Myocyte (in vitro differentiated cells): ENCODE results near the gene FLYWCH1. TPM values are rescaled to one million over a fixed set of nuclear protein-coding genes. Genes with fewer than 3 reads are reported as not detected.
A peak's percentile ranks its signal among the peaks of the same experiment; 100 is the strongest.

Source experiments
- DNase-seq: peaks from one replicate; pipeline ENCODE4 v3.0.0-alpha.2; 2012; ENCODE audit warnings: low read depth
- polyA plus RNA-seq: library from polyadenylated mRNA; unstranded; fragments of >200 nt; gene quantifications from one replicate; pipeline ENCODE4 v1.2.1, GENCODE V29; 2012; ENCODE audit warnings: missing spikeins
- total RNA-seq: library from RNA; depleted of rRNA; stranded (reverse); fragments of >200 nt; gene quantifications from 2 replicates; pipeline ENCODE4 v1.2.3, GENCODE V29; 2014

The FLYWCH1 gene, protein sequence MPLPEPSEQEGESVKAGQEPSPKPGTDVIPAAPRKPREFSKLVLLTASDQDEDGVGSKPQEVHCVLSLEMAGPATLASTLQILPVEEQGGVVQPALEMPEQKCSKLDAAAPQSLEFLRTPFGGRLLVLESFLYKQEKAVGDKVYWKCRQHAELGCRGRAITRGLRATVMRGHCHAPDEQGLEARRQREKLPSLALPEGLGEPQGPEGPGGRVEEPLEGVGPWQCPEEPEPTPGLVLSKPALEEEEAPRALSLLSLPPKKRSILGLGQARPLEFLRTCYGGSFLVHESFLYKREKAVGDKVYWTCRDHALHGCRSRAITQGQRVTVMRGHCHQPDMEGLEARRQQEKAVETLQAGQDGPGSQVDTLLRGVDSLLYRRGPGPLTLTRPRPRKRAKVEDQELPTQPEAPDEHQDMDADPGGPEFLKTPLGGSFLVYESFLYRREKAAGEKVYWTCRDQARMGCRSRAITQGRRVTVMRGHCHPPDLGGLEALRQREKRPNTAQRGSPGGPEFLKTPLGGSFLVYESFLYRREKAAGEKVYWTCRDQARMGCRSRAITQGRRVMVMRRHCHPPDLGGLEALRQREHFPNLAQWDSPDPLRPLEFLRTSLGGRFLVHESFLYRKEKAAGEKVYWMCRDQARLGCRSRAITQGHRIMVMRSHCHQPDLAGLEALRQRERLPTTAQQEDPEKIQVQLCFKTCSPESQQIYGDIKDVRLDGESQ
- total RNA-seq, result 27.7 and 36.9 TPM in 2 replicates
- 30.1 TPM for polyA plus RNA-seq

DNA sequence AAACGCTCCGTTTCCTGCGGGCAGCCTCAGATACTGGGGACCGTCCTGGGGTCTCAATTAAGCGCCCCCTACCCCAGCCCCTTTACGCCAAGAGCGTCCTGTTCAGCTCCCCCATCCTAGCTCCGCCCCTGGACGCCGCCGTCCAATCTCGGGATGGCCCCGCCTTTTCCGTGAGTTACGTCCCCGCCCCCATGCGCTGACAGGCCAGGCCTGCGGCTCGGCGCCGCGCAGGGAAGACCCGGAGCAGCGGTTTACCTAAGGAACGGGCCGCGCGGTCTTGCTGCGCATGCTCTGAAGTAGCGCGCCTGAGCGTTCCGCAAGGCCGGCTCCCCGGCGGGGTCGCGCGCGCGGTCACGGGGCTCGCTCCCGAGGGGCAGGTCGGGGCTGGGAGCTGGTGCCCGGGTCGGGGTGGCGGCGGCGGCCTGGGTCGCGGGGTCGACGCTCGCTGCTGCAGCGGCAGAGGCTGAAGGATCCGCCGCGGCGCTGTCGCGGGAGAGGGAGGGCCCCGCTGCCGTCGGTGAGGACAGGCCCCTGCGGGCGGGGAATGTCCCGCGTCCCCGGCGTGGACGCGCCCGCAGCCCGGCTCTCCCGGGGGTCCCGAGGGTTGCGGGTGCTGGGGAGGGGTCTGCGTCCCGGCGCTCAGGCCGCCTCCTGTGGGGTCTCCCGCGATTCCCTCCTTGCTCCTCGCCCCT lies at the start of gene FLYWCH1:
Gene FLYWCH1, plus strand, starts transcription at position 294 of the 692 bp plus-strand sequence. CDS start 17,755 bp downstream, outside the sequence.
- peak; percentile 98 for DNase-seq

DNA sequence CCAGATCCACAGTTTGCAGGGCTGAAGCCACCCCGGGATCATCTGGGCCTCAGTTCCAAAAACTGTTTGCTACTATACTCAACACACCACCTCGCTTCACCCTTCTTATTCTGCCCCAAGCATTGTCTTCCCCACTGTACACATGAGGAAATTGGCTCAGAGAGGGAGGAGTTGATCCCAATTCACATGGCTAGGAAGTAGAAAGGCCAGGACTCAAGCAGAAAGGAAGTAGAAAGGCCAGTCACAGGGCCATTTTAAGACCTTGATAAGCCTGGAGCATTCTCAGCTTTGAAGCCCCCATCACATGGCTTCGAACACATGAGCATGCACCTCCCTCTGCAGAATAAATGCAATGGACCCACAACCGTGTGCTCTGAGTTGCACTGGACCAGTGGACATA lies 46.1 kb upstream of the FLYWCH1 start:
- no peak for DNase-seq

DNA sequence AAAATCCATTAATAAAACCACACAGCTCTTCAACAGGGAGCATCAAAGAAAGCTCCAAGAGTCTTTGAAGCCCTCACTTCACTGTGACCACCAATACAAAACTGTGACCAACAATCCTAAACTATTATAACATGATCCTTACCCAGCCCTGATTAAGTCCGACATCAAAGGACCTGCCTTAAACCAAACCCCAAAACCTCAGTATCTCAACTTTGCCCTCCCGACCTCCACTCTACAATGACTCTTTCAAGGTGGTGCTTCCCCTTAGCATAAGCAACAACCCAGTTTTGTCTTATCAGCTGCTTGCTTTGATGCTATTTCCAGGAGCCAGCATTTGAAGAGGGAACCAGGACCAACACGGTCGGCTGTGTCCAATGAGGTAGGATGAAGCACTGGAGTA lies 45.3 kb upstream of the FLYWCH1 start:
- DNase-seq, result no peak

DNA sequence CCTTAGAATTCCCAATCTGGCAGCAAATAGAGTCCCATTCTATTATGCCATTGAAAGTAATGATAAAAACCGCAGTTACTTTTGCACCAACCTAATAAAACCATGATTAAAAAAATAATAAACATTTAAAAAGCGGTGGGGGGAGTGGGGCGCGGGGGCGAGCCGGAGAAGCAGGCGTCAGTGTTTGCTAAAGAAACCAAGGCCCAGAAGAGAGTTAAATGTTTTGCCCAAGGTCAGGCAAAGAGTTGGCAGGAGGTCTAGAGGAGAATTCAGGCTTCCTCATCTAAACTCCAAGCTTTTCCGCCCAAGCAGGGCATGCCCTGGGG lies 44.1 kb upstream of the FLYWCH1 start:
- no peak for DNase-seq

DNA sequence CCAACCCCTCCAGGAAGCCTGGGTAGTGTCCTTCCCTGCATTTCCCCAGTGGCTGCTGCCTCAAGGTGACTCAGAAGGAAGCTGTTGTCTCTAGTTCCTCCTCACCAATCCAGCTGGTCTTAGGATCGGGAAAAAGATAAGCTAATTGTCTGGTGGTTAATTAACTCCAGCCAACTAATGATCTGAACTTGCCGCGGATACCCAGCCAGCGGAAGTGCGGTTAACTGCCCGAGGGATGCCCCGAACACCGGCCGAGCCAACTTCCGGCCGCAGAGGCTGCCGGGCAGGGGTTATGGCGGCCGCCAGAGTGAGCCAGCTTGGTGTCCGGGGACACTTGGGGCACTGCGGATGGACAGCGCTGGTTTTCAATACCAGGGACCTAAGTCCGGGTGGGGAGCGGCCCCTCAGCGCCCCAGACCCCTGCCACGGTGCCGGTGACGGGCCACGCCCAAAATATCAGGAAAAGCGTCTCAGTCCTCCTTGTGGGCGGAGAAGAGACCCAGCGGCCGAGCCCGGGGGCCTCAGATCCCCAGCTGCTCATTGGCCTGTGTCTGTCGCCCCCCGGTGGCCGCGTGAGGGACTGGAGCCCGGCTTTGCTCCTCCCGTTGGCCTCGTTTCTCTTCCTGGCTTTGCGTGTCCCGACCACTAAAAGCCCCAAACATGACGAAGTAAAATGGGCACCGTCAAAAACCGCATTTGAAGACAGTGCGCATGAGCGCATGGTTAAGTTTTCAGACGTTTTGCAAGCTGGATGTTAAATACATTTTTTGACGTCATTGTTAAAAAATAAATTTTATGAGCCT lies 43.5 kb upstream of the FLYWCH1 start:
- DNase-seq, result peak; percentile 95

DNA sequence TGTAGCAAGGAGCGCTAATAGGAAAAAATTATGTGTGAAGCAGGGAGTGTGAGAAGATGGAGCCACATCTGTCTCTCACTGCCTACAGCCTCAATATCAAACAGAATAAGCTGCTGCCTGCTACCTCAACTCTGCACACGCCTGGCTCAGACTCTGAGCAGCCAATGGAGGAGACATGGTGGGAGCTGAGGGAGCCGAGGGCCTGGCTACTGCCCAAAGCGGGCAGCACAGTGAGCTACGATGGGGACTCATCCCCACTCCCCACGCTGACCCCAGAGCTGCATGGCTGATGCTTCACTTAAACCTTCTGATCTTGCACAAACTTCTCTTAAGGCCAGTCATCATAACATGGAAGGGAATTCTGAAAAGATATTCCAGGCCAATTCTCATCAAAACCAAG lies 39.8 kb upstream of the FLYWCH1 start:
- DNase-seq, result no peak

DNA sequence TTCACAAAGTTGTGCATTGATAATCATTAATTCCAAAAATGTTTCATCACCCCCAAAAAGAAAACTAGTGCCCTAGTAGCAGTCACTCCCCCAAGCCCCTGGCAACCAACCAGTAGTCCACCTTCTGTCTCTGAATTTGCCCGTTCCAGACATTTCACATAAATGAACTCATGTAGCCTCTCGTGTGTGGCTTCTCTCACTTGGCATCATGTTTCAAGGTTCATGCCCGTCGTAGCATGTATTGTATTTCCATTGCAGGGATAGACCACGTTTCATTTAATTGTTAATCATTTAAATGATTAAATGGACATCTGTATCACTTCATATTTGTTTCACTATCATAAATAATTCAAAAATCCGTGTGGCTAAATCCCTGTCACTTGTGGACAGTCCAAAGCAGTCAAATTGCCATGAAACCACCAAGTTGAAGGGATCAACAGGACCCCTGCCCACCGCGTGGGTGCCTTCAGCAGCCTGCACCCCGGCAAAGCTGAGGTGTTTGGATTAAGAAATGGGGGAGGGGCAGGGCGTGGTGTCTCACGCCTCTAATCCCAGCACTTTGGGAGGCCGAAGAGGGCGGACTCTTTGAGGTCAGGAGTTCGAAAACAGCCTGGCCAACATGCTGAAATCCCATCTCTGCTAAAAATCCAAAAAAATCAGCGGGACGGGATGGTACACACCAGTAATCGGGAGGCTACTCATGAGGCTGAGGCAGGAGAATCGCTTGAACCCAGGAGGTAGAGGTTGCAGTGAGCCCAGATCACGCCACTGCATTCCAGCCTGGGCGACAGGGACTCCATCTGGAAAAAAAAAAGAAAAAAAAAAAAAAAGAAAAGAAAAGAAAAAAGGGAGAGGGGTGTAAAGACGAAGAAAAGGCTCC lies 37.5 kb upstream of the FLYWCH1 start:
- no peak for DNase-seq

- peak; percentile 62 for DNase-seq
Observed at GRCh38 chr16:2874912-2875362, 36.8 kb upstream of the FLYWCH1 start.

DNA sequence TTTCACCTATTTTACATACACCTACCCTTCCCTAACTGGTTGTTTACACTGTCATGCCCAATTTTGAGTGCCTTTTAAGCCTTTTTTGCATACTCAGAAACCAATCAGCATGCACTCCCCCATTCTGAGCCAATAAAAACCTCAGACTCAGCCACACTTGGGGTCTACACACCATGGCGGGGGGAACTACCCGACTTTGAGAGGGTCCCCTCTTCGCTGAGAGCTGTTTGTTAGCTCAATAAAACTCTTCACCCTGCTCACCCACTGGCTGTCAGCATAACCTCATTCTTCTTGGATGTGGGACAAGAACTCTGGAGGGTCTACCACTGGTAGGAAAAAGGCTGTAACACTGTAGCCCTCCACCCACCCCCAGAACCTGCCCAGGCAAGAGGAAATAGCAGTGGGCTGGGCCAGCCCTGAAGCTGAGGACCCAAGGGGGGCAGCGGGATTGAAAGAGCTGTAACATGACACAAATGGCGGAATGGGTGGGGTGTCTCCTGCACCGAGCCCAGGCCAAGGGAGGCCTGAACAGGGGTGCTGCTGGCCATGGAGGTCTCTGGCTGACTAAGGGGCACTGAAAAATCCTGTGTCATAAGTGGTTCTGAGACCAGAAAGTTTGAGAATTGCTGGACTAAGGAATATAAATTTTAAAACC lies 31.8 kb upstream of the FLYWCH1 start:
- no peak for DNase-seq

- peak; percentile 9 for DNase-seq
Observed at GRCh38 chr16:2881783-2882649, 29.7 kb upstream of the FLYWCH1 start.

DNA sequence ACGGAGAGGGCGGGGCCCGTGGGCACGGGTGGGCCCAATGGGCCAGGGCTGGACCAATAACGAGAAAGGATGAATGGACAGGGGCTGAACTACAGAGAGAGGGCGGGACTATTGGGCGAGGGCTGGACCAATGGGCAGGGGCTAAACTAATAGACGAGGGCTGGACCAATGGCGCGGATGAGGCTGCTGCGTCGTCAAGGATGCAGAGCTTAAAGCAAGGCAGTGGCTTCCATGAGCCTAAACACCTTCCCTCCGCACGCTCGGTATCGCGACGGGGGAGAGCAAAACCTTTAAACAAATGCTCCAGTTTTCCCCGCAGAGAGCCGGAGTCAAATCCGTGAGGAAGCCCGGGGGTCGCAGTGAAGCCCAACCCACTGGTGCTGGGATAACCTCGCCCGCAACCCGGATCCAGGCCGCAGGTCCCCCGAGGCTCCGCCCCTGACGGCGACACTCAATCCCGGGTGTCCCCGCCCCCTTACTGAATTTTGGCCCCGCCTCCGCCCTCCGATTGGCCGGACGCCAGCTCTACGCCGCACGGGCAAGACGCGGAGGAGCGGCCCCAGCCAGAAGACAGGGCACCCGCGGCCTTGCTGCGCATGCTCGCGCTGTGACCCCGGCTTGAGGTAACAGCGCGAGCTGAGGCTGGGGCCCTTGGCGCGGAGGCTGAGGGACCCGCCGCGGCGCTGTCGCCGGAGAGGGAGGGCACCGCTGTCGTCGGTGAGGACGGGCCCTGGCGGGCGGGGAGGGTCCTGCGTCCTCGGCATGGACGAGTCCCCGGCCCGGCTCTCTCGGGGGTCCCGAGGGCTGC lies 28.9 kb upstream of the FLYWCH1 start, which contains the start of gene FLYWCH2:
Gene FLYWCH2, plus strand, starts transcription at position 566 of the 808 bp plus-strand sequence. CDS start 13,235 bp downstream, outside the sequence.
- DNase-seq, result peak; percentile 99

DNA sequence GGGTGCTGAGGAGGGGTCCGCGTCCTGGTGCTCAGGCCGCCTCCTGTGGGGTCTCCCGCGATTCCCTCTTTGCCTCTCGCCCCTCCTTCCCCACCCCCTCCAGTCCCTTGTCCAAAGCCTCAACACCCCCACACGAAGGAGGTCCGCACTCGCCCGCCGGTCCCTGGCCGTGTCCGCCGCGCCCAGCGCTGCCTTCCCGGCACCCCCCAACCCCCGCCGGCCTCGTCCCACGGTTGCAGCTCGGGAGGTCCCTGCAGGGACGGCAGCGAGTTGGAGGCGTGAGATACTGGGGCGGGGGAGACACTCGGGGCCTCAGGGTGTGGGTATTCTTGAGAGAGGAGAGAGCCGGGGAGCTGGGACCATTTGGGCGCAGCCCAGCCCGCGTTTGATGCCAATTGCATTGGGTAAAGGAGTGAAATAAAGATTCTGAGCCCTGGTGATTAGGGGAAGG lies 28.2 kb upstream of the FLYWCH1 start:
- DNase-seq, result peak; percentile 29

DNA sequence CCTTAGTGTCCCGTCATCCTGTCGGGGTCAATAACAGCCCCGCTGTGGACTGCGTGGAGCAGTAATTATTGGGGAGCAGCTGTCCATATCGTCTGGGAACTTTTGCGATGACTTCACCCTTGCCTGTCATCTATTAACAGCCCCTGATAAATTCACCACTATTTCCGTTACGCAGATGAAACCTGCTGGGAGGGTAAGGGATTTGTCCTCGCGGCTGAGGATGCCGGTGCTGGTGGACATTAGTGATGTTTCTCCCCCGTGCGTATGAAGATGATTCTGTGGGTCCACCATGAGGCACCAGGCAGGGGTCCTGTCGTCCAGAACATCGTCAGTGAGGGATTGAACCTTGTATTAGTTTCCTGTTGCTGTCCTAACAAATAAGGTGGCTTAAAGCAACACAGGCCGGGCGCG lies 27.7 kb upstream of the FLYWCH1 start:
- DNase-seq, result peak; percentile 32

- no peak for DNase-seq
Observed at GRCh38 chr16:2894231-2894630, 17.5 kb upstream of the FLYWCH1 start.

- DNase-seq, result no peak
Observed at GRCh38 chr16:2895813-2896212, 15.9 kb upstream of the FLYWCH1 start.

GRCh38 chr16:2896480-2897010 lies 15.2 kb upstream of the FLYWCH1 start:
- no peak for DNase-seq

DNA sequence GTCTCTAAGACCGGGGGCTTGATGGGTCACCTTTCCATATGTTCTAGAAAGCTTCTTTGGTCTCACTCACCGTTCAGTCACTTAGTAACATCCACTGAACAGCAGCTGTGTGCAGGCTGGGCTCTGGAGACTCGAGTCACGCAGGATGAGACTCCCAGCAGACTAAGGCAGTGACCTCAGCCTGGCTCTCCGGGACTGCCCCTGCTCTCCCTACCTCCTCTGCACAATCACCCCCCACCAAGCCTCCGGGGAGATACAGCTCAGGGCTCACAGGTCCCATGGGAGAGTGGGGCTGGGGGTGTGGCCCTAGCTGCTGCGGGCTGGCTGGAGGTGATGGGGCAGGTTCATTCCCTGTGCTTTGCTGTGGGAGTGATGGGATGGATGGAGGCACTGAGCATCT lies 14.6 kb upstream of the FLYWCH1 start:
- DNase-seq, result peak; percentile 63
